GM21619 (cell line): ENCODE results near the gene PANK1.

Experiments
- ATAC-seq: cut with Tn5 transposase; IDR thresholded peaks from one replicate; pipeline ENCODE4 v1.9.1; 2021; ENCODE audit not compliant: unreplicated experiment

The PANK1 gene

DNA sequence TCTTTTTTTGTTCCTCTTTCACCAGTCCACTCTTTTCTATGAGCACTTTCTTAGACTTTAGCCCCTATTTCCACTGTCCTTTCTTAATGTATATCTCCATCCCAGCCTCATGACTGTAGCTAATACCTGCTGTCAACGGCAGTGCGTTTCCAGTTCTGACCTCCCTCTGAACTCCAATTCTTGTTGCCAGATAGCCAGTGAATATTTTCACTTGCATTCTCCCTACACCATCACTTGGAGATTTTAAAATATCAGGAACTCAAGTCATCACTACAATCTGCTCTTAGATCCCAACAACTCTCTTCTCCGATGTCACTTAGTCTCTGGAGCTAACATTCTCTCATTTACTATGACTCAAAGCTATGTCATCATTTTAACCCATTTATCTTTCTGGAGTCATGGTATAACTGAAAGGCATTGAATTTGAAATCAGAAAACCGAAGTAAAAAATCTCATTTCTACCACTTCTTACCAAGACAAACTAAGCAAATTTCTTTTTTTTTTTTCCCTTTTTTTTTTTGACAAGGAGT lies 104.6 kb downstream of the PANK1 start:
- no peak for ATAC-seq

DNA sequence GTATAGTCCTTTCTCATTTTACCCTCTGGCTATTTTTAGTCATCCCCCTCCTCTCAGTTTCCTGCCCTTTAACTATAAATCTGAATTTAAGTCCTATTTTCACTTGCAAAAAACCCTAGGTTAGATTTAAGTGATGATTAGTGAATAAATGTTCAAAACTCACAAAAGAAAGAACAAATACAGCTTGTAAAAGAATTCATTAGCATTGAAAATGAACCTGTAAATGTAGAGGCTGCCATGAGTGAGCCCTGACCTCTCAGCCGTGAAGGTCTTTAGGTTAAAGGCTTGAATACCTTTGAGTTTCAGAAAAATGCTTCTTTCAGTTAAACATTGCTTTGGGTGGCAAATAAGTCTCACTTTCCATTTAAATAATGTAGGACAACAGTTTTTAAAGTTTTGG lies 107.7 kb downstream of the PANK1 start:
- ATAC-seq, result no peak

DNA sequence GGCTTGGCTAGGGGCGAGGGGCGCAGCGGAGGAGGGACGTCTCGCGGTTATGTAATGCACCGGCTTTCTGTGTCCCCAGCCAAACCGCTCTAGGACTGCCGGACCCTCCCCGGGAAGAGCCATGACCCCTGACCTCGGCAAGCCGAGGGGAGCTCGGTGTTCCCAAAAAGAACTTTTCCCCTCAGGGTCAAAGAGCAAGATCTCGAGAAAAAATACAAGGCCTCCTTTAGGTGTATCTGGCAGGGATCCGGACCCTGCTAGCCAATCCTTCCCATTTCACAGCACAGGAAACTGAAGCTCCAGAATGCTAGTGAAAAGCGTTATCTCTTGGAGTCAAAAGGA lies 109.1 kb downstream of the PANK1 start:
- ATAC-seq, result no peak

DNA sequence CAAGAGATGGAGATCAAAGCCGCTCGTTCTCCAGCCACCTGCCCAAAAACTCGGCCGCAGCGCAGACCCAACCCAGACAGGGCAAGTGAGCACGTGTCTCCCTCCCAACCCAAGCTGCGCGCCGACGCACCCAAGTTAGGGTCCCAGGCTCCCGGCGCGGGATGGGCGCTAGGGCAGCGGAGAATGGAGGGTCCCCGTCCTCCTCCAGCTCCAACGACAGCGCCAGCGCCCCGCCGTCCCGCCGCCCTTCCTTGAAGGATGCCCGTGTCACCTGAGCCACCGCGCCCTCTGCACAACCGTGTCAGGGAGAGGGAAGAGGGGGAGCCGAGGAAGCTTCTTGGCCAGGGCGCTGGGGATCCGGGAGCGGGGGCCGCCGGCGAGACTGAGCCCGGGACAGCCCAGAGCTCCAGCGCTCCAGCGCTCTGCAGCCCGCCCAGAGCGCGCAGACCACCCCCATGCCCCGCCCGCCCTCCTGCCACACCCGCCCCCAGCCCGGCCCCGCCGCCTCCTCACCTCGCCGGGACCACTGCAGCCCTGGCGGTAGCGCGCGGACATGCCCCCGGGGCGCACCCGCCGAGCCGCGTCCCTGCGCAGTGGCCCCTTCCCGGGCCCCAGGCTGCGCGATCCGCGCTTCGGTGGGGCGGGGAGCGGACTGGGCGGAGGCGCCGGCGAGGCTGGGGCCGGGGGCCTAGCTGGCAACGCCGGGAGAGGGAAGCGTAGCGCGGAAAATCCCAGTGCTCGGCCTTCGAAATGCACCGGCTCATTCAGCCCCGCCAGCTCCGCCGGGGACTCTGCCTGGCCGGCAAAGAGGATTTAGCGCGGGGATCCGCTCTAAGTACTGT lies 109.7 kb downstream of the PANK1 start, which contains the start of gene SLC16A12:
Gene SLC16A12 (minus strand): TSS at position 424 of the 842 bp plus-strand sequence. CDS start 73,016 bp downstream, outside the sequence.
- no peak for ATAC-seq

DNA sequence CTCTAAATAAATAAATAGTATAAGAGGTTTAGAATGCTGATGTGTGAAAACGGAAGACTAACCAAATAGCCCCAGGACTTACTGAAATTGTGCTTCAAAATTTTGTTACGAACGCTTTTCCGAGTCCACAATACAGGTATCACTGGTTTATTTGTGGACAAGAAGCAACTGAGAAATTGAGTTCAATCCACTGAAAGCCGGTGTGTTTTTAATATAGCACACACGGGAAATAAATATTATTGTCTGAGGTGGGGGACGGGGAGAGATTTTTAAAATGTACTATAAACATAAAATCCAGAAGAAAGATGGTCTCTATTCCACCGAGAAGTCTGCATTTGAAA lies 110.2 kb downstream of the PANK1 start:
- no peak for ATAC-seq
